ENCODE measurements around the gene GMDS. TPM values are rescaled to one million over a fixed set of nuclear protein-coding genes. Genes with fewer than 3 reads are reported as not detected.

GMDS gene
- total and polyA plus RNA-seq, 2 of the 13 experiments (the other 11 are each of a cell fraction or from before 2014, with no cell fraction given), result 64.4 to 112 TPM

DNA sequence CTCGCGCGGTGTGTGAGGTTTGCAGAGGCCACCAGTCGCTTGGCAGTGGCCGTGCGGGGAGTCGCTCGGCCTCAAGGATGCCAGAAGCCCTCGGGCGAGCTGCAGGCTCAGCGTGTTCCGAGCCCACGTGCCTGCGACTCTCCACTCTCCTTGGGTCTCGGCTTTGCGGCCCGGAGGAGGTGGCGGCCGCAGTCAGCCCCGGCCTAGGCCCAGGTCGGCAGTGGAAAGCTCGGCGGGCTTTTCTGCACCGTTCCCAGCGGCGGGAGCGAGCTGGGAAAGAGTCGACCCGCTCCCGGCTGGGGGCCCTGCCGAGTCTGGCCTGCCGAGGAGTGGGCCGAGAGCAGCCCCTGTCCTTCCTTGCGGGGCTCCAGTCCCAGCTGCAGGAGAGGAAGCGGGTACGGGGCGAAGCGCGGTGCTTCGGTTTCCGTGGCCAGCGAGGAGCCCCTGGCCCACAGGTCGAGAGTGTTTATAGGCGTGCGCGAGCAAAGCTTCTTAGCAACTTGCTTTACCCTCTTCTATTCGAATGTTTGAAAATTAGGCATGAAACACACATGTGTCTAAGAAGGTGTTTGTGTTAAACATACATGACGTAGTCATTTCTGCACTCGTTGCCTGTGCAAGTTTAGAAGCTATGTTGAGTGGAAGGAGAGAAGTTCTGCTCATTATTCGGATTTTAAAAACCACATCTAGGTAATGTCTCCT is 630.1 kb downstream of the GMDS start:
- H3K4me2 ChIP-seq (ENCODE audit: low read depth, low read length), result no peak overlapping the region
- DNase-seq (ENCODE audit: low spot score) (no peak), ATAC-seq (no peak), FAIRE-seq (no peak)
- no peak overlapping the region for H3K9ac ChIP-seq (ENCODE audit: insufficient read depth, low read depth, low read length)
- ChIA-PET CTCF (ENCODE audit: low intra/inter-chr PET ratio, low total read pairs) (no interaction called here), POLR2A (no interaction called here)
- BruUV-seq (replicated peaks), result no TSS peak
- H3K79me2 ChIP-seq (ENCODE audit: insufficient read depth, low read length), result no peaks in the 10 kb centered on the region
- H3K4me1 ChIP-seq (ENCODE audit: insufficient read depth, low read length), result peaks cover 7% of the 10 kb centered on the region
- no peak overlapping the region for H3K27ac ChIP-seq (ENCODE audit: extremely low read length, insufficient read depth, low read length)
- 0 out of 2 replicates have a peak, but pooled peaks have one; percentile 14 for TF ChIP-seq ZBTB38 (CRISPR knock-in tag; IDR thresholded peaks at IDR 0.05)
- peak; percentile 94 for TF ChIP-seq AGO2 (optimal IDR thresholded peaks at IDR 0.05; ENCODE audit: low read depth, low read length)
- TF ChIP-seq ZNF703 (CRISPR knock-in tag; IDR thresholded peaks at IDR 0.05; ENCODE audit: borderline replicate concordance), result no peak
- H3K27me3 ChIP-seq (ENCODE audit: control insufficient read depth in 1 of 2, insufficient read depth in 2 of 2, low read length in 2 of 2), result peaks cover 0 to 4% of the 10 kb centered on the region in 2 experiments; a peak in 2 of 5 replicates
- H2AFZ ChIP-seq (ENCODE audit: low read length), result no peak overlapping the region
- H3K36me3 ChIP-seq (replicated peaks in 1 of 2; ENCODE audit: control insufficient read depth in 1 of 2, insufficient read depth in 2 of 2, low read length in 2 of 2), result no peaks in the 10 kb centered on the region
- no peak overlapping the region for H3K4me3 ChIP-seq (replicated peaks in 1 of 3; ENCODE audit: insufficient read depth in 1 of 3, low read depth in 2 of 3, low read length in 3 of 3)
- WGBS (ENCODE audit: low lambda C conversion rate), result 96% methylated on average over 49 of the region's 50 CpGs
- intact Hi-C loops (cut with micrococcal nuclease; ENCODE audit: unreplicated experiment) (no loop called here), in situ Hi-C loops (cut with HindIII; ENCODE audit: extremely low pct_ligation_motif_present, low pct_unique_long_range_greater_than_20kb) (no loop called here)
- H3K9me3 ChIP-seq (ENCODE audit: low read length), result no peaks in the 10 kb centered on the region
- H4K20me1 ChIP-seq (ENCODE audit: insufficient read depth, low read length), result no peaks in the 10 kb centered on the region

DNA sequence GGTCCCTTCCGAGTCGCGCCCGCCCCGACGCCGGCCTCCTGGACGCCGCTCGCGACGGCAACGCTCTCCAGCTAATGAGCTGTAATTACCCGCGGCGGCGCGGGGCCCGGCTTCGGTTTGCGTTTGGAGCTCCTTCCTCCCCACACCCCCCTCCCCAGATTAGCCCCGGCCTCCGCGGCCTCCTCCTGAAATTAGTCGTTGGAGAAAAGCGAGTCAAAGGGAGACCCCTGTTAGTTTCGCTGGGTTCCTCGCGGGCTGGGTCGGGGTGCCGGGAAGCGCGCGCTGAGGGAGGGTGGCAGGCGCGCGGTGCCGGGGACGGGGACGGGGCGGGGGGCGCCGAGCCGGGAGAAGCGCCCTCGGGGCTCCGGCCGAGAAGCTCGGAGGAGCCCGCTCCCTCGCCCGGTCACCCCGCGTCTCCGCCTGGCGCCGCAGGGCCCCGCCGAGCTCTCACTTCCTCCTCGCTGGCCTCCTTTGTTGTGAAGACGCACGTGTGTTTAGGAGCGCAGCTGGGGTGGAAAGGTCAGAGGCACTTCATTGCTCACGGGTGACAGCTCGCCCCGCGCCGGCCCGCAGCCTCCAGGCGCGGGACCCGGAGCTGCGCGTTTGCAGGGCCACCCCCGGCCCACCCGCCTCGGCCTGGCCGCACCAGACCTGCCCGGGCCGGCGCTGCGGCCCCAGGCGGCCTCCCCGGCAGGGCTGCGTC is 630.8 kb downstream of the GMDS start:
- no peaks in the 10 kb centered on the region for H3K9me3 ChIP-seq (ENCODE audit: low read length)
- H2AFZ ChIP-seq (ENCODE audit: low read length), result no peak overlapping the region
- intact Hi-C loops (cut with micrococcal nuclease; ENCODE audit: unreplicated experiment), result no loop called here
- DNase-seq (ENCODE audit: low spot score) (no peak), ATAC-seq (no peak), FAIRE-seq (no peak)
- H3K36me3 ChIP-seq (replicated peaks in 1 of 2; ENCODE audit: control insufficient read depth in 1 of 2, insufficient read depth in 2 of 2, low read length in 2 of 2), result no peaks in the 10 kb centered on the region
- H3K79me2 ChIP-seq (ENCODE audit: insufficient read depth, low read length), result no peaks in the 10 kb centered on the region
- H3K4me3 ChIP-seq (replicated peaks in 1 of 3; ENCODE audit: insufficient read depth in 1 of 3, low read depth in 2 of 3, low read length in 3 of 3), result no peak overlapping the region
- no peak overlapping the region for H3K4me2 ChIP-seq (ENCODE audit: low read depth, low read length)
- CTCF ChIA-PET (ENCODE audit: low intra/inter-chr PET ratio, low total read pairs), result no interaction called here
- POLR2A ChIA-PET, result no interaction called here
- TF ChIP-seq MTA3 (CRISPR knock-in tag; IDR thresholded peaks at IDR 0.05) (no peak), XRCC5 (optimal IDR thresholded peaks at IDR 0.05; ENCODE audit: low read length) (no peak), HNRNPK (IDR thresholded peaks at IDR 0.05; ENCODE audit: low read depth, low read length, poor library complexity, severe bottlenecking) (peak; percentile 17)
- TF ChIP-seq, protein P1, sequence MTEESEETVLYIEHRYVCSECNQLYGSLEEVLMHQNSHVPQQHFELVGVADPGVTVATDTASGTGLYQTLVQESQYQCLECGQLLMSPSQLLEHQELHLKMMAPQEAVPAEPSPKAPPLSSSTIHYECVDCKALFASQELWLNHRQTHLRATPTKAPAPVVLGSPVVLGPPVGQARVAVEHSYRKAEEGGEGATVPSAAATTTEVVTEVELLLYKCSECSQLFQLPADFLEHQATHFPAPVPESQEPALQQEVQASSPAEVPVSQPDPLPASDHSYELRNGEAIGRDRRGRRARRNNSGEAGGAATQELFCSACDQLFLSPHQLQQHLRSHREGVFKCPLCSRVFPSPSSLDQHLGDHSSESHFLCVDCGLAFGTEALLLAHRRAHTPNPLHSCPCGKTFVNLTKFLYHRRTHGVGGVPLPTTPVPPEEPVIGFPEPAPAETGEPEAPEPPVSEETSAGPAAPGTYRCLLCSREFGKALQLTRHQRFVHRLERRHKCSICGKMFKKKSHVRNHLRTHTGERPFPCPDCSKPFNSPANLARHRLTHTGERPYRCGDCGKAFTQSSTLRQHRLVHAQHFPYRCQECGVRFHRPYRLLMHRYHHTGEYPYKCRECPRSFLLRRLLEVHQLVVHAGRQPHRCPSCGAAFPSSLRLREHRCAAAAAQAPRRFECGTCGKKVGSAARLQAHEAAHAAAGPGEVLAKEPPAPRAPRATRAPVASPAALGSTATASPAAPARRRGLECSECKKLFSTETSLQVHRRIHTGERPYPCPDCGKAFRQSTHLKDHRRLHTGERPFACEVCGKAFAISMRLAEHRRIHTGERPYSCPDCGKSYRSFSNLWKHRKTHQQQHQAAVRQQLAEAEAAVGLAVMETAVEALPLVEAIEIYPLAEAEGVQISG (CRISPR knock-in tag; IDR thresholded peaks at IDR 0.05), result no peak
- H3K4me1 ChIP-seq (ENCODE audit: insufficient read depth, low read length), result peaks cover 7% of the 10 kb centered on the region
- 97% methylated on average over 81 of the region's 85 CpGs for WGBS (ENCODE audit: low lambda C conversion rate)
- H3K27me3 ChIP-seq (ENCODE audit: control insufficient read depth in 1 of 2, insufficient read depth in 2 of 2, low read length in 2 of 2), result peaks cover 0 to 4% of the 10 kb centered on the region in 2 experiments; a peak in 2 of 5 replicates
- in situ Hi-C loops (cut with HindIII; ENCODE audit: extremely low pct_ligation_motif_present, low pct_unique_long_range_greater_than_20kb), result no loop called here
- H3K27ac ChIP-seq (ENCODE audit: extremely low read length, insufficient read depth, low read length), result no peak overlapping the region
- no peaks in the 10 kb centered on the region for H4K20me1 ChIP-seq (ENCODE audit: insufficient read depth, low read length)
- BruUV-seq (replicated peaks), result no TSS peak
- H3K9ac ChIP-seq (ENCODE audit: insufficient read depth, low read depth, low read length), result no peak overlapping the region
